HK-2 (cell line): ENCODE results near the gene KIFC3.
A peak's percentile ranks its signal among the peaks of the same experiment; 100 is the strongest.
"Not testable (repeated sequence)": the region's sequence is repeated elsewhere in the genome, so short reads cannot be mapped to it uniquely, and the experiment has no call there.

Source experiments
- DNase-seq: peaks from one replicate; pipeline ENCODE4 v3.0.0-alpha.2; 2018; ENCODE audit not compliant: unreplicated experiment

The KIFC3 gene

GRCh38 chr16:57824888-57825287 is 22.6 kb upstream of the KIFC3 start:
- no peak for DNase-seq

- no peak for DNase-seq
These were observed 21.5 kb upstream of the KIFC3 start for GRCh38 chr16:57823836-57824235.

- DNase-seq: no peak
These were observed 20.6 kb upstream of the KIFC3 start for GRCh38 chr16:57822856-57823255.

GRCh38 chr16:57822018-57822553 is 19.8 kb upstream of the KIFC3 start:
- DNase-seq: no peak

GRCh38 chr16:57821149-57821971 is 19.1 kb upstream of the KIFC3 start:
- no peak for DNase-seq

GRCh38 chr16:57818377-57819064 is 16.2 kb upstream of the KIFC3 start:
- no peak for DNase-seq

- DNase-seq: no peak
These were observed 15.4 kb upstream of the KIFC3 start for GRCh38 chr16:57817680-57818079.

- DNase-seq: peak; percentile 93
These were observed 13.9 kb upstream of the KIFC3 start for GRCh38 chr16:57815987-57816745.

- no peak for DNase-seq
These were observed 12.6 kb upstream of the KIFC3 start for GRCh38 chr16:57814896-57815295.

- DNase-seq: no peak
These were observed 11.2 kb upstream of the KIFC3 start for GRCh38 chr16:57813466-57813865.

- DNase-seq: not testable (repeated sequence)
These were observed 9.0 kb upstream of the KIFC3 start for GRCh38 chr16:57811340-57811739.

- DNase-seq: peak; percentile 92
These were observed 8.1 kb upstream of the KIFC3 start for GRCh38 chr16:57810197-57811031.

- peak; percentile 68 for DNase-seq
These were observed 7.2 kb upstream of the KIFC3 start for GRCh38 chr16:57809276-57810196.

- DNase-seq: no peak
These were observed 6.4 kb upstream of the KIFC3 start for GRCh38 chr16:57808589-57809228.

- peak; percentile 91 for DNase-seq
These were observed 5.8 kb upstream of the KIFC3 start for GRCh38 chr16:57807968-57808528.

- no peak for DNase-seq
These were observed 5.1 kb upstream of the KIFC3 start for GRCh38 chr16:57807252-57807967.

GRCh38 chr16:57805176-57805575 is 2.9 kb upstream of the KIFC3 start:
- no peak for DNase-seq

GRCh38 chr16:57804111-57804837 is 2.0 kb upstream of the KIFC3 start:
- no peak for DNase-seq
